ENCODE measurements around the gene OR2C3. TPM values are rescaled to one million over a fixed set of nuclear protein-coding genes. Genes with fewer than 3 reads are reported as not detected.
"Not testable (repeated sequence)": the region's sequence is repeated elsewhere in the genome, so short reads cannot be mapped to it uniquely, and the experiment has no call there.

The OR2C3 gene
- total RNA-seq, 1 donor from 2014 or later = not detected

DNA sequence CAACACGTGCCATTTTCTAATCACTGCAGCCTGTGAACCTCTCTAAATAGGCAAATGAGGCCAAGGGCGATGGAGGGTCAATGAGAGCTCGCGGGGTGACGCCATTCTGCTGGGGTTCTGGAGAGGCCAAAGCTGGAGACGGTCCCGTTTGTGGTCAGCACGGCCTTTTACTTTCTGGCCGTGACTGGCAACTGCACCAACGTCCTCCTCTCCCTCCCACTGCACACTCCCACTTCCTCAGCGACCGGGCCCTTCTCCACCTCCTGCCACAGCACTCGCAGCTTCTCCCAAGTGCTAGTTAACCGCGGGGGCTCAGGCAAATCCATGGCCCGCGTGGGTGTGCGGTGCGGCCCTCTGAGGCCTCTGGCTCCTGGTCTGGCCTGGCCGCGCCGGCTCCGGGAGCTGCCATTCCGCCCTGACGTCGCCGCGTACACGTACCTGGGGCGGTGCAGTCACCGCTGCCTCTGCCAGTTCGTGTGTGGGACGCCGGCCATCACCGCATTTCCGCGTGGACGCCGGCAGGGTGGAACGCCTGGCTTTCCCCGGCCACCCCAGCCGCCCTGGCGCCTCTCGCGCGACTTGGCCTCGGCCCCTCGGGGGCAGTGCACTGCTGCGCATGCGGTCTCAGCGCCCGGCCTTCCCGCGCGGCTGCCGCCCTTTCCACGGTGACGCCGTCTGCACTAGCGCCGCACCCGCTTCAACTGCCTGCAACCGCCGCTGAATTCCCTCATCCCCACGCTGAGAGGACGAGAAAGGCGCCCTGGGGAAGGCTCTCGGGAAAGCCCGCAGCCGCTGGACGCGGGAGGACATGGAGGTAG is 18.2 kb downstream of the OR2C3 start:
- intact Hi-C loops (cut with micrococcal nuclease) = no loop called here

GRCh38 chr1:247506831-247507230 is 29.4 kb downstream of the OR2C3 start:
- intact Hi-C loops (cut with micrococcal nuclease) = no loop called here

DNA sequence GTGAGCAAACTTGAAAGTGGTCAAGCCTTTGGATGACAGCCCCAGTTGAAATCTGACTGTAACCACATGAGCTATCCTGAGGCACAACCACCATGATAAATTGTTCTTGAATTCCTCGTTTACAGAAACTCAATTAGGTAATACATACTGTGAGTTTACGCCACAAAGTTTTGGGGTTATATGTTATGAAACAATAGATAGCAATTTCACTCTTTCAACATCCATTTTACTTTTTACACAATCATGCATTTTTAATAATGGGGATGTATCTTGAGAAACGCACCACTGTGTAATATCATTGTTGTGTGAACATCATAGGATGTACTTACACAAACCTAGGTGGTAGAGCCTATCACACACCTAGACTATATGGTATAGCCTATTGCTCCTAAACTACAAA is 35.4 kb downstream of the OR2C3 start:
- intact Hi-C loops (cut with micrococcal nuclease) = no loop called here

- intact Hi-C loops (cut with micrococcal nuclease) = no loop called here
Measured at GRCh38 chr1:247496581-247497285, 39.5 kb downstream of the OR2C3 start.

GRCh38 chr1:247494767-247495166 is 41.5 kb downstream of the OR2C3 start:
- intact Hi-C loops (cut with micrococcal nuclease) = no loop called here

DNA sequence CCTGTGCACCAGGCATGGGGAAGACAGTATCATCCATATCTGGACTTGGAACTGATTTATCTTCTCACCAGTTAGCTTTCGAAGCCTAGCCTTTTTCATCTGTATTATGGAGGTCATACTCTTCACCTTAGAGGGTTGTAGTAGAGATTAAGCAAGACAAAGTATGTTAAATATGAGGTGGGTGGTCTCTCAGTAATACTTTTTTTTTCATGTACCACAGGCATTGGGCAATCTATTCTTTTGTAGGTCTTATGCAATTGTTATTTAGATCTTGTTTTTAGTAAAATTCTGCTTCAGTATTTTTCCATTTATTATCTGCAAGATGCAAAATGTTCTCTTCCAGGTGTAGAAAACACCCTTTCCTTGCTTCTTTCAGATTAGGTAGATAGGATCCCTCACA is 43.1 kb downstream of the OR2C3 start:
- intact Hi-C loops (cut with micrococcal nuclease) = no loop called here

DNA sequence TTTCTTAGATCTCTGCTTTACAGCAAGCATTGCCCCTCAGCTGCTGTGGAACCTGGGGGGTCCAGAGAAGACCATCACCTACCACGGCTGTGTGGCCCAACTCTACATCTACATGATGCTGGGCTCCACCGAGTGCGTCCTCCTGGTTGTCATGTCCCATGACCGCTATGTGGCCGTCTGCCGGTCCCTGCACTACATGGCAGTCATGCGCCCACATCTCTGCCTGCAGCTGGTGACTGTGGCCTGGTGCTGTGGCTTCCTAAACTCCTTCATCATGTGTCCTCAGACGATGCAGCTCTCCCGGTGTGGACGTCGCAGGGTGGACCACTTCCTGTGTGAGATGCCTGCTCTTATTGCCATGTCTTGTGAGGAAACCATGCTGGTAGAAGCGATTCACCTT is 44.9 kb downstream of the OR2C3 start:
- intact Hi-C loops (cut with micrococcal nuclease) = no loop called here

DNA sequence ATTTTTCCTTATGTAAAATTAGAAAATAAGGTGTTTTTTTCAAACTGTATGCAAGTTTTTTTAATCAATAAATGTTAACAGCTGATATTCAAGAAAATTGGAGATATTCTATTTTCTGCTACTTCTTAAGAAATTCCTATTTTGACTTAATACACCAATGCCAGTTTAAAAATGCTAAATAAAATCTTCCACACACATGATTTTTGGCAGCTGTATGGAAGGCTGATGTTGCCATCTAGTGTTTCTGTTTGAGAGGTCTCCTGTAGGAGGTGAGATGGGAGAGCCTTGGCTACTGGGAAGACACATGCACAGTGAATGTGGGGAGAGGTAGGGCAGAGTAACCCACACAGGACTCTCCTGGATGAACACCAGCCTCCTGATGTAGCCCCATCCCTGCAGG is 49.2 kb downstream of the OR2C3 start:
- intact Hi-C loops (cut with micrococcal nuclease) = loop anchor here (1.0 kb wide), 2 partner anchors 97 to 115 kb away; no protein-coding TSS in a partner anchor

DNA sequence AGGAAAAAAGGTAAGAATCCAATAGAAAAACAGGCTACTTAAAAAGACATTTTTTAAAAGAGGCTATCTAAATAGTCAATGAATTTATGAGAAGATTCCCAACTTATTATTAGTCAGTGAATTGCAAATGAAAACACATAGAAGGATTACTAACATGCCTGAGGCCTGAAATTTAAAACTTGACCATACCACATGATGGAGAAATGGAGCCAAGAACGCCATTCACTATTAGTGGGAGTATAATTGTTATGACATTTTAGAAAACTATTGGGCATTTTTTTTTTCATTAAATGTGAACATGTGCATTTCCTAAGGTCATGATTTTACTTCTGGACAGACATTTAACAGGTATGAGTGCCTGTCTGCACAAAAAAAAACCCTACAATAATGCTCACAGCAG is 53.5 kb downstream of the OR2C3 start:
- intact Hi-C loops (cut with micrococcal nuclease) = no loop called here

GRCh38 chr1:247476328-247477058 is 59.7 kb downstream of the OR2C3 start:
- intact Hi-C loops (cut with micrococcal nuclease) = not testable (repeated sequence)

DNA sequence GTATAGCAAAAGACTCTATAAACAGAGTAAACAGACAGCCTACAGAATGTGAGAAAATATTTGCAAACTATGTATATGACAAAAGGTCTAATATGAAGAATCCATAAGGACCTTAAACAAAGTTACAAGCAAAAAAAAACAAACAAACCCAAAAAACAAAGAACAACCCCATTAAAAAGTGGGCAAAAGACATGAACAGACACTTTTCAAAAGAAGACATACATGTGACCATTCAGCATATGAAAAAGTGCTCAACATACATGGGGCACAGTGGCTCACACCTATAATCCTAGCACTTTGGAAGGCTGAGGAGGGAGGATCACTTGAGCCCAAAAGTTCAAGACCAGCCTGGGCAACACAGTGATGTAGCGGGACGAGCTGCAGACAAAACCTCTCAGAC is 60.4 kb downstream of the OR2C3 start:
- intact Hi-C loops (cut with micrococcal nuclease) = no loop called here

Other genes with a start within 250 kb of the OR2C3 start
- 6.1 and 7.2 TPM in 2 replicates for gene ZNF496, start 204.6 kb downstream of the OR2C3 start, total RNA-seq
- 0.20 and 0.27 TPM in 2 replicates for gene NLRP3, start 120.3 kb downstream of the OR2C3 start, total RNA-seq
- gene OR2B11, start 78.3 kb downstream of the OR2C3 start, total RNA-seq = not detected in 2 replicates
- gene GCSAML, start 12.7 kb upstream of the OR2C3 start, total RNA-seq = not detected in 2 replicates
- not detected in 2 replicates for gene OR2G2, start 51.9 kb upstream of the OR2C3 start, total RNA-seq
- gene OR2G3, start 69.1 kb upstream of the OR2C3 start, total RNA-seq = not detected in 2 replicates
- gene OR13G1, start 143.3 kb upstream of the OR2C3 start, total RNA-seq = not detected in 2 replicates
- not detected in 2 replicates for gene OR6F1, start 180.2 kb upstream of the OR2C3 start, total RNA-seq
- gene OR14K1, start 202.2 kb upstream of the OR2C3 start, total RNA-seq = not detected in 2 replicates
- not detected in 2 replicates for gene OR14A2, start 211.7 kb upstream of the OR2C3 start, total RNA-seq
- gene OR1C1, start 224.1 kb upstream of the OR2C3 start, total RNA-seq = not detected in 2 replicates

All from T-helper 1 cell treated with Interleukin-12 subunit alpha and Interleukin-12 subunit beta and Interleukin-4 antibody, amounts not matched to agents 30 ng/mL and 1 ng/mL, for 36 hours (primary cell).